Activated naive CD8-positive, alpha-beta T cell treated with anti-CD3 and anti-CD28 coated beads, Interleukin-2, amount 50 U/mL, for 24 hours (primary cell): Measurements from ENCODE around the gene RNF14.

ENCODE experiments used
- ATAC-seq: fragments of 150-1000 bp; cut with Tn5 transposase; one replicate; pipeline ENCODE4 v1.10.0; 2021
- DNase-seq: peaks from one replicate; pipeline ENCODE4 v3.0.0; 2021
- H3K27ac Mint-ChIP-seq: one replicate; pipeline ENCODE4 v1.8.0; 2021; ENCODE audit warnings: mild to moderate bottlenecking, mixed read lengths
- H3K27me3 Mint-ChIP-seq: one replicate; pipeline ENCODE4 v1.8.0; 2021; ENCODE audit warnings: mixed read lengths
- H3K36me3 Mint-ChIP-seq: one replicate; pipeline ENCODE4 v1.8.0; 2021; ENCODE audit warnings: low read depth, mixed read lengths
- H3K4me1 Mint-ChIP-seq: one replicate; pipeline ENCODE4 v1.8.0; 2021; ENCODE audit warnings: mixed read lengths
- H3K4me3 Mint-ChIP-seq: one replicate; pipeline ENCODE4 v1.8.0; 2021; ENCODE audit warnings: mild to moderate bottlenecking, moderate library complexity, mixed read lengths
- H3K9me3 Mint-ChIP-seq: one replicate; pipeline ENCODE4 v1.8.0; 2021; ENCODE audit warnings: mixed read lengths

RNF14 gene

DNA sequence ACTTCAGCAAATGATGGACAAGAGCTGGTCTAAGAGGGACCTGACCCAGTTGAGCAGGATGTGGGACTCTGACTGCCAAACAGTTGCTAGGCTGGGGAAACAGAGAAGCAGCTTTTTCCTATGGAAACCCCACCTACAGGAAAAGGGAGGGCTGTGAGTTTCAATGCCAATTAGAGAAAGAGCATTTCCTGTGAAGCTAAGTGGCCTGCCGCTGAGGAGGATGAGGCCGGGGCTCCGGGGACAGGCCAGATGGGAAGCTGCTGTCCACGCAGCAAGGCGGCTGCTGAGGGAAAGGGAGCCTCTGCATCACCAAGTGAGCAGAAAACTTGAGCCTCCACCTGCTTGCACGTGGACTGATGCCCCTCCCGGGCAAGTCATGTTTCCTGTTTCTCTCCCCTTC is 10.8 kb upstream of the RNF14 start, which contains the start of gene PCDH12:
PCDH12 (minus strand) TSS at position 90 of the 400 bp plus-strand sequence. CDS start 351 bp downstream, outside the sequence.
- peaks cover 36% of the 10 kb centered on the region for H3K4me1 Mint-ChIP-seq
- H3K27me3 Mint-ChIP-seq, result no peaks in the 10 kb centered on the region
- H3K27ac Mint-ChIP-seq, result peak within 1 kb of the TSS; percentile 81
- DNase-seq (peak; percentile 25), ATAC-seq (peak; percentile 31)
- H3K4me3 Mint-ChIP-seq, result peak within 1 kb of the TSS; percentile 77
- H3K9me3 Mint-ChIP-seq, result no peaks in the 10 kb centered on the region
- H3K36me3 Mint-ChIP-seq, result no peaks in the 10 kb centered on the region

DNA sequence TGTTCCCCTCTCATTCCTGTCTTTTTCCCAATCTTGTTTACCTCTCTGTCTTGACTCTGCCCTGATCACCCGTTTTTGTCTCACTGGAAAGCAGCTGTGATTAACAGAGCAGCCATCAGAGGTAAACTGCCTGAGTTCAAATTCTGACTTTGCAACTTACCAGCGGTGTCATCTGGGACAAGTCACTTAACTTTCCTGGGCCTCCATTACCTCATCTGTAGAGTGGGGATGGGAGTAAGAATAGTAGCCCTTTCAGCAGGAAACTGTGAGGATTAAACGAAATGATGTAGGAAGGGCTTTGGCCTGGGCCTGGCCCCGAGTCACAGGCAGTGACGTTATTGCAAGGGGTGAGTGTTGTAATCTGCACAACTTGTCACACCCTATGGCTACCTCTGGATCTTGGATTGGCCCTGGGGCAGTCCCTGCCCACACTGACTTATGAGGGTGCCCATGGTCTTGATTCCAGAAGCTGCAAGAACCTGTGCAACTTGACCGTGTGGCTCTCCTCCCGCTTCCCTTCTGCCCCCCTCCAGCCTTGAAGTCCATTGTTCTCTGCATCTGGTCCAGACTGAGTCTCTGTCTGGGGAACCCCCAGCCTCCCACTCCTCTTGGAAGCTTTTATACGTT is 10.2 kb upstream of the RNF14 start:
- Mint-ChIP-seq H3K27me3 (no peaks in the 10 kb centered on the region), H3K4me1 (peaks cover 36% of the 10 kb centered on the region), H3K4me3 (peak overlapping the region; percentile 77), H3K27ac (peak overlapping the region; percentile 81), H3K9me3 (no peaks in the 10 kb centered on the region), H3K36me3 (no peaks in the 10 kb centered on the region)
- peak; percentile 37 for ATAC-seq
- DNase-seq, result no peak

DNA sequence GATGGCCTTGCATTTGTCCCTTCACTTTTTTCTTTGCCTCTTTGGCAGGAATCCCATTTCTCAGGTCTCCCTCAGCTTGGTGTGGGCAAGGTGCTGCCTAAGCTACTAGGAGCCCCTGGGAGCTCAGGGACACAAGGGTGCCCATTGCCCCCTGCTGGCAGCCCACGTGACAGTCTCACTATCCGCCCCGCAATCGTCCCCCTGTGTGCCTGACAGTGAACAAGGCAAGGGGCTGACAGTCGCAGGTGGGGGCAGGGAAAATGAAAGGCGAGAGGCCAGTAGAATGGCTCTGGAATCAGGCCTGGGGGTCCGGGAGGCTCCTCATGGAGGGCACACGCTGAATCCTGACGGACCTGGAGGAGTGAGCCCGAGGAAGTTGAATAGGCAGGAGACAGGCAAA is 8.9 kb upstream of the RNF14 start:
- DNase-seq, result peak; percentile 51
- no peak for ATAC-seq
- H3K9me3 Mint-ChIP-seq, result no peaks in the 10 kb centered on the region

DNA sequence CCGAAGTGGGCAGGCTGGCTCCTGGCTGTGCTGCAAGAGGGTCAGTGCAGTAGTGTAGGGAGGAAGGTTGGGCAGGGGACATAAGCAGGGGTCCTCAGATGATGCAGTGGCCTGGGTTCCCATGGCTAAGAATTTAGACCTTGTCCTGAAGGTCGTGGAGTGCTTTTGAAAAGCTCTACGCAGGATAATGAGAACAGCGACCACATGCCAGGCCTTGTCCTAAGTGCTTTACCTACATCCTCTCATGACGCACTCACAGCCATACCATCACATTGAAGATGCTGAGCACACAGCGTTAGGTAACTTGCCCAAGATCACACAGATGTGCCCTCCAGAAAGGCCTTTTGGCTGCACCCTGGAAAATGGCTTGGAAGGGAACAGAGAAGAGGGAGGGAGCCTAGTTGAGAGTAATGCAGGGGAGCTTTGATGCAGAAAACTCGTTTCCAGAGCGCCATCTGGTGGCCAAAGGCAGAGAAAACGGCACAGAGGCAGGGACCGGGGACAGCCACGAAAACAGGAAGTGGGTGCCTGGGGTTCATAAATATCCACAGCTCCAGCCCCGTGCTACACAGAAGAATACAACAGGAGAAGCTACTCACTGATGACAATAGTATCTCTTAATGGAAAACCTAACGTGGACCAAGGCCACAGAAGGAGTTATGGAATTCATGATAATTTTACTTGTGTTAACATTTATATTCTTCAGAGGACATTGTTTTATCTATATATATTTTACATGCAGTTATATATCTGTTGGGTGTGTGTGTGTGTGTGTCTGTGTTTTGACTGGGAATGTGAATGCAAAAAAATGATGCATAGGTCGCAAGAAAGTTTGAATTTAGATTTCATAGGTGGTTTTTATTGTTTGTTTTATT is 8.2 kb upstream of the RNF14 start:
- DNase-seq, result peak; percentile 92
- no peak overlapping the region for H3K4me3 Mint-ChIP-seq
- peaks cover 36% of the 10 kb centered on the region for H3K4me1 Mint-ChIP-seq
- H3K27ac Mint-ChIP-seq, result peak overlapping the region; percentile 81
- no peaks in the 10 kb centered on the region for H3K27me3 Mint-ChIP-seq
- no peaks in the 10 kb centered on the region for H3K9me3 Mint-ChIP-seq
- peak; percentile 89 for ATAC-seq
- no peaks in the 10 kb centered on the region for H3K36me3 Mint-ChIP-seq

More for the DNA sequence above, 8.9 kb upstream of the RNF14 start:
- Mint-ChIP-seq H3K27me3 (no peaks in the 10 kb centered on the region), H3K27ac (no peak overlapping the region), H3K36me3 (no peaks in the 10 kb centered on the region), H3K4me1 (peaks cover 36% of the 10 kb centered on the region), H3K4me3 (no peak overlapping the region)

- Mint-ChIP-seq H3K27ac (peak overlapping the region; percentile 81), H3K36me3 (no peaks in the 10 kb centered on the region), H3K4me1 (peaks cover 36% of the 10 kb centered on the region), H3K27me3 (no peaks in the 10 kb centered on the region), H3K4me3 (no peak overlapping the region), H3K9me3 (no peaks in the 10 kb centered on the region)
- no peak for ATAC-seq
- DNase-seq, result no peak
Measured at GRCh38 chr5:141961466-141961865, 7.4 kb upstream of the RNF14 start.

DNA sequence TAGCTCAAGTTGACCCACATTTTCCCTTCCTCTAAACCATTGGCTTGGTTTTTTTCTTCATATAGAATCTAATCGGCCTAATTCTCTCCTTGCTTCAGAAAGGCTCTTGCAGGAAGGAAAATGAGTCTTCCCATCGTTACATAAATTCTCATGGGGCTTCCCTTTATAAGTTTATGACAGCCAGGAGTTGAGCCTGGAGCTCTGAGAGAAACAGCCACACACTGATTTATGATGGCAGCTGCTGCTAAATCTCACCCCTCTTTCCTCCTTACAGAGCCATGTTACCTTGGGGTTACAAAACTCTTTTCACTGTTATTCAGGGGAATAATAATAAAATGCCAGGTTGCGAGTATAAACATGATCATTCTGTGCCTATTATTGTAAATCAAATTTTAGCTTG is 5.2 kb upstream of the RNF14 start:
- H3K27ac Mint-ChIP-seq, result no peak overlapping the region
- no peak for DNase-seq
- H3K9me3 Mint-ChIP-seq, result no peaks in the 10 kb centered on the region
- H3K4me1 Mint-ChIP-seq, result peaks cover 30% of the 10 kb centered on the region
- H3K36me3 Mint-ChIP-seq, result no peaks in the 10 kb centered on the region
- ATAC-seq, result no peak
- no peak overlapping the region for H3K4me3 Mint-ChIP-seq
- no peaks in the 10 kb centered on the region for H3K27me3 Mint-ChIP-seq

GRCh38 chr5:141965071-141965470 is 3.8 kb upstream of the RNF14 start:
- peaks cover 26% of the 10 kb centered on the region for H3K4me1 Mint-ChIP-seq
- H3K4me3 Mint-ChIP-seq, result no peak overlapping the region
- H3K9me3 Mint-ChIP-seq, result no peaks in the 10 kb centered on the region
- H3K36me3 Mint-ChIP-seq, result peaks cover 2% of the 10 kb centered on the region
- no peaks in the 10 kb centered on the region for H3K27me3 Mint-ChIP-seq
- ATAC-seq (no peak), DNase-seq (no peak)
- H3K27ac Mint-ChIP-seq, result no peak overlapping the region

- ATAC-seq (no peak), DNase-seq (no peak)
- no peaks in the 10 kb centered on the region for H3K27me3 Mint-ChIP-seq
- peaks cover 23% of the 10 kb centered on the region for H3K4me1 Mint-ChIP-seq
- peaks cover 2% of the 10 kb centered on the region for H3K36me3 Mint-ChIP-seq
- H3K9me3 Mint-ChIP-seq, result no peaks in the 10 kb centered on the region
- no peak overlapping the region for H3K4me3 Mint-ChIP-seq
- no peak overlapping the region for H3K27ac Mint-ChIP-seq
Measured at GRCh38 chr5:141966275-141966962, 2.5 kb upstream of the RNF14 start.

- peaks cover 23% of the 10 kb centered on the region for H3K4me1 Mint-ChIP-seq
- DNase-seq (no peak), ATAC-seq (no peak)
- H3K27me3 Mint-ChIP-seq, result no peaks in the 10 kb centered on the region
- H3K9me3 Mint-ChIP-seq, result no peaks in the 10 kb centered on the region
- no peak overlapping the region for H3K4me3 Mint-ChIP-seq
- no peak overlapping the region for H3K27ac Mint-ChIP-seq
- H3K36me3 Mint-ChIP-seq, result peaks cover 4% of the 10 kb centered on the region
Measured at GRCh38 chr5:141966963-141967333, 2.0 kb upstream of the RNF14 start.

DNA sequence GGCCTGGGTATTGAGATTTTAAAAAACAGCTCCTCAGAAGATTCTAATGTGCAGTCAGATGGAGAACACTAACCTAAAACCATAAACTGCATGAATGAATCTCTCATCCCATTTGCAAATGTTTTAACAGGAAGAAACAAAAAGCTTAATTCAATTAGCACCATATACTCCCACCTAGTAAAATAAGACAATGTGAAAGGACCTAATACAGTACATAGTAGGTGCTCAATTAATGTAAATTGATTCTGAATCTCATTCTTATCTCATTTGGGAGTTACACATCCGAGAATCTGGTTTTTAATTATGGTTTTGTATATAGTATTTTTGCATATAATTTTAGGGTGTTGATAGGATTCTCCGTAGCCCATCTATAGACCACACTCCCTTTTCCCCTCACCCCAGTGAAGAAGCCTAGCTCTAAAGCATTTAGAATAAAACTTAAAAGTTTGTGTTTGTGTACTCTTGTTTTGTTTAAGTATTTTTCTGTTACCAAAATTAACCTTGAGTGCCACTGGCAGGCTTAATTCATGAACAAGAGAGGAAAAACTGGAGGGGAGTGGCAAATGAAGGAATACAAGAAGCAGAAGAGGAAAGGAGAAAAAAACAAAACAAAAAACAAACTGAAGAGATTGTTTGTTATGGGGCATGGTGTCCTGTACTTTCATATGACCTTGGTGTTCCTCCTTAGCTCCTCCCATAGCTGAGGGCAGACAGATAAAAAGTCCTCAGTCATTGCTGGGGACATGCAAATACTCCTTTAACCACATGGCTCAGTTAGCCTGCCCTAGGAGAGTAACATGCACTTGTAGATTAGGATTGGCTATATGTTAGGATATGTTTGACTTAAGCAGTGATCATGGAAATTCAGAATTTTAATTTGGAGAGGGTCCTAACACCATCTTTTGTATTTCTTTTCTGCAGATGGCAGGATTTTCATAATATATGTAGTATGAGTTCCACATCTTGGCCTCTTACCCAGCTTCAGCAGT is 1.2 kb downstream of the RNF14 start:
- Mint-ChIP-seq H3K9me3 (no peaks in the 10 kb centered on the region), H3K27ac (peak overlapping the region; percentile 94), H3K4me3 (peak overlapping the region; percentile 92), H3K4me1 (peaks cover 40% of the 10 kb centered on the region), H3K36me3 (peaks cover 19% of the 10 kb centered on the region), H3K27me3 (no peaks in the 10 kb centered on the region)
- ATAC-seq (peak; percentile 26), DNase-seq (no peak)

DNA sequence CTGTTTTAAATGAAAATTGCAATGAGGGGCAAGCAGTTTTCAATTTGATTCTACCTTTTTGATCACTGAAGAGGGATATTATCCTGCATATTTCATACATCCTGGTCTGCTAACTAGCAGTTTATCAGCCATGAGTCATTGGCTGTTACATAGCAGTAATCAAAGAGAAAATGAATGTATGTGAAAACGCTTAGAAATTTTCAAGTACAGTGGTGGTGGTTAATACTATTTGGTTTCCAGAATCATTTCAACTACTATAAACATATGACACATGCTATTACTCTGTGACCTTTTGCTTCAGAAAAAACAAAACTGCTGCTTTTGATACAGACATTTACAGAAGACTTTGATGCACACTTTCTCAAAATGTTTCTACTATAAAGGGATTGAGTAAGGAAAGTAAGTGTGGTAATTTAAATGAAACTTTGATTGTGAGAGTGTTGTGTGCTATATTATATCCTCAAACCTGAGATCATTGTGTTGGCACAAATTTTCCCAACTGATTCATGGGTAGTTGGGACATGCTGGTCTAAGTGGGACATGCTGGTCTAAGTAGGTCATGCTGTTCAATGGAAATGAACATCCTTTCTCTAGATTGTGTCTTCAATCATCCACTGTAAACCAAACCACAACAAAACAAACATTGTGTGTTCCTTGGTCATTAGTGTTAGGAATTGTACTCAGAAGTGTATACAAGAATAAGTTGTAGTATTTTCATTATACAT is 5.1 kb downstream of the RNF14 start:
- peak overlapping the region; percentile 80 for H3K27ac Mint-ChIP-seq
- H3K4me1 Mint-ChIP-seq, result peaks cover 38% of the 10 kb centered on the region
- no peaks in the 10 kb centered on the region for H3K9me3 Mint-ChIP-seq
- H3K27me3 Mint-ChIP-seq, result no peaks in the 10 kb centered on the region
- ATAC-seq (peak; percentile 2), DNase-seq (no peak)
- H3K4me3 Mint-ChIP-seq, result peak overlapping the region; percentile 48
- H3K36me3 Mint-ChIP-seq, result peaks cover 34% of the 10 kb centered on the region

DNA sequence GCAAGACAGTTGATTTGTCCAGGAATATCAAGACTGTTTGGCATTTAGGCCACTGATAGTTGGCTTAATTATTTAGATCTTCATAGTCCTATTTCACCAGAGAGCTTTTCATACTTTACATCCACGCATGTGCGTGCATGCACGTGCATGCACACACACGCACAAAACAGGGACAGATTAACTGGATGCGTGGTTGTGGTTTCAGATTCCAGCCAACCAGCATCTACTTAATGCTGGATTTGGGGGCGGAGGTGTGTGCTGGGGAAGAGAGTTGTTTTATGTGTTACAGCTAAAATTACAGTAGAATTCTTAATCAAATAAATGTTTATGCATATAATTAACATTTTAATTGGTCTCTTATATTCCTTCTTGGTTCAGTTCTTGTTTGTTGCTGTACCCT is 7.3 kb downstream of the RNF14 start:
- H3K4me1 Mint-ChIP-seq, result peaks cover 23% of the 10 kb centered on the region
- no peaks in the 10 kb centered on the region for H3K9me3 Mint-ChIP-seq
- peaks cover 43% of the 10 kb centered on the region for H3K36me3 Mint-ChIP-seq

GRCh38 chr5:141978389-141978788 is 9.5 kb downstream of the RNF14 start:
- peaks cover 21% of the 10 kb centered on the region for H3K4me1 Mint-ChIP-seq
- H3K27me3 Mint-ChIP-seq, result no peaks in the 10 kb centered on the region
- no peak overlapping the region for H3K4me3 Mint-ChIP-seq
- ATAC-seq, result no peak
- no peak overlapping the region for H3K27ac Mint-ChIP-seq
- no peaks in the 10 kb centered on the region for H3K9me3 Mint-ChIP-seq
- peaks cover 48% of the 10 kb centered on the region for H3K36me3 Mint-ChIP-seq
- no peak for DNase-seq

More for the DNA sequence above, 7.3 kb downstream of the RNF14 start:
- Mint-ChIP-seq H3K27ac (no peak overlapping the region), H3K4me3 (no peak overlapping the region), H3K27me3 (no peaks in the 10 kb centered on the region)
- ATAC-seq (no peak), DNase-seq (no peak)
